Testis (tissue), 3 donors: Measurements from ENCODE around the gene CCDC93. TPM values are rescaled to one million over a fixed set of nuclear protein-coding genes. Genes with fewer than 3 reads are reported as not detected.
"Not testable (repeated sequence)": the region's sequence is repeated elsewhere in the genome, so short reads cannot be mapped to it uniquely, and the experiment has no call there.

Experiments
- DNase-seq: peaks from one replicate; pipeline ENCODE4 v3.0.0-alpha.2; 2019
- H3K27ac ChIP-seq, 2 donors: fragments of 200-600 bp; sonication (generic); one replicate each; pipeline ENCODE4 v1.5.1; 2019
- H3K27me3 ChIP-seq: fragments of 200-600 bp; sonication (generic); one replicate; pipeline ENCODE4 v1.5.1; 2019
- H3K36me3 ChIP-seq: fragments of 200-600 bp; sonication (generic); one replicate; pipeline ENCODE4 v1.5.1; 2017; ENCODE audit warnings: low read depth; ENCODE audit errors: missing control alignments
- H3K4me1 ChIP-seq: fragments of 200-600 bp; sonication (generic); one replicate; pipeline ENCODE4 v1.5.1; 2019
- H3K4me3 ChIP-seq, 2 donors: fragments of 200-600 bp; sonication (generic); one replicate each; pipeline ENCODE4 v1.5.1; 2017 to 2019
- H3K9me3 ChIP-seq: fragments of 200-600 bp; sonication (generic); one replicate; pipeline ENCODE4 v1.5.1; 2017
- POLR2A ChIP-seq: fragments of 450-650 bp; IDR thresholded peaks from one replicate; pipeline ENCODE4 v1.6.1; 2017; ENCODE audit warnings: antibody characterized with exemption, mild to moderate bottlenecking, moderate library complexity
- WGBS, 2 donors: methylation state at CpG; one replicate each; pipeline ENCODE4 v1.1.5; 2018; 5-methylcytosine and 5-hydroxymethylcytosine counted together
- intact Hi-C: fragments of 100-400 bp; cut with DNase I; formaldehyde crosslinking; loops from one replicate; pipeline ENCODE4 v1.15.1; 2023; ENCODE audit warnings: low total_unique reads
- polyA plus RNA-seq: library from polyadenylated mRNA; stranded (reverse); fragments of 350-450 nt; fragmentation: Illumina TruSeq; extraction: RNeasy Lipid Tissue Mini Kit (QIAGEN cat#74804); gene quantifications from one replicate; pipeline ENCODE4 v1.2.3, GENCODE V29; 2014; ENCODE audit warnings: low read depth, low replicate concordance; ENCODE audit not compliant: insufficient read depth
- total RNA-seq, 2 donors: library from RNA; depleted of rRNA; stranded (reverse); fragments of >200 nt; gene quantifications; one replicate each; pipeline ENCODE4 v1.2.3, GENCODE V29; 2016
- TF ChIP-seq, protein P1 (sequence below), 3 experiments: fragments of 450-650 bp in 2 of 3; fragments of 200-600 bp in 1 of 3; sonication (generic) in 1 of 3; IDR thresholded peaks; one replicate each; pipeline ENCODE4 v1.5.1; 2016 to 2019; ENCODE audit warnings: antibody characterized with exemption in 3 of 3, mild to moderate bottlenecking in 2 of 3, moderate library complexity in 1 of 3

The CCDC93 gene
- total and polyA plus RNA-seq, 3 donors from 2014 or later: 44.4 to 82.3 (median 61.6) TPM

DNA sequence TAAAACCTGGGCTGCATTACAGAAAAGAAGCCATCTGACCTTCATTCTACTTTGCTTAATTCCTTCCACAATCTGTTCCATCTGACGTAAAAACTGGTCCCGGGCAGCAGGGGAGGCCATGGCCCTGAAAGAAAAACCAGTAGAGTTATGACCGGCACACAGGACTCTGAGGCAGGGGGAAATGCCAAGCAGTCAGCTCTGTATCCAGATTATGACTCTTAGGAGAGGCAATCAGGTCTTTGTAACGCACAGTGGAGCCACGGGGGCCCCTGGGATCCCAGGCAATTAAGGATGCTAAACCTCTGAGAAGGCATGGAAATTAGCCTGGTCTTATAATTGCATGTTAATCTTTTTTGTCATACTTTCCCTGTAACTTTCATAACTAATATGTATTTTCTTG lies 78.4 kb downstream of the CCDC93 start:
- H3K36me3 ChIP-seq: no peaks in the 10 kb centered on the region
- WGBS, 2 donors: 85 to 89% methylated on average over 5 of the region's 5 CpGs
- DNase-seq: no peak
- H3K4me1 ChIP-seq: peaks cover 8% of the 10 kb centered on the region
- H3K9me3 ChIP-seq: no peaks in the 10 kb centered on the region
- intact Hi-C loops: no loop called here
- no peak for TF ChIP-seq POLR2A
- TF ChIP-seq, protein P1, sequence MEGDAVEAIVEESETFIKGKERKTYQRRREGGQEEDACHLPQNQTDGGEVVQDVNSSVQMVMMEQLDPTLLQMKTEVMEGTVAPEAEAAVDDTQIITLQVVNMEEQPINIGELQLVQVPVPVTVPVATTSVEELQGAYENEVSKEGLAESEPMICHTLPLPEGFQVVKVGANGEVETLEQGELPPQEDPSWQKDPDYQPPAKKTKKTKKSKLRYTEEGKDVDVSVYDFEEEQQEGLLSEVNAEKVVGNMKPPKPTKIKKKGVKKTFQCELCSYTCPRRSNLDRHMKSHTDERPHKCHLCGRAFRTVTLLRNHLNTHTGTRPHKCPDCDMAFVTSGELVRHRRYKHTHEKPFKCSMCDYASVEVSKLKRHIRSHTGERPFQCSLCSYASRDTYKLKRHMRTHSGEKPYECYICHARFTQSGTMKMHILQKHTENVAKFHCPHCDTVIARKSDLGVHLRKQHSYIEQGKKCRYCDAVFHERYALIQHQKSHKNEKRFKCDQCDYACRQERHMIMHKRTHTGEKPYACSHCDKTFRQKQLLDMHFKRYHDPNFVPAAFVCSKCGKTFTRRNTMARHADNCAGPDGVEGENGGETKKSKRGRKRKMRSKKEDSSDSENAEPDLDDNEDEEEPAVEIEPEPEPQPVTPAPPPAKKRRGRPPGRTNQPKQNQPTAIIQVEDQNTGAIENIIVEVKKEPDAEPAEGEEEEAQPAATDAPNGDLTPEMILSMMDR (IDR thresholded peaks at IDR 0.05): no peak
- no peak overlapping the region for H3K27ac ChIP-seq
- H3K27me3 ChIP-seq: no peaks in the 10 kb centered on the region
- H3K4me3 ChIP-seq: no peak overlapping the region

GRCh38 chr2:117933884-117934354 lies 80.0 kb downstream of the CCDC93 start:
- no peak overlapping the region for H3K27ac ChIP-seq
- peaks cover 8% of the 10 kb centered on the region for H3K4me1 ChIP-seq
- no peak overlapping the region for H3K4me3 ChIP-seq
- no peaks in the 10 kb centered on the region for H3K27me3 ChIP-seq
- intact Hi-C loops: no loop called here
- TF ChIP-seq, protein P1 (IDR thresholded peaks at IDR 0.05): no peak
- TF ChIP-seq POLR2A: no peak
- no peaks in the 10 kb centered on the region for H3K9me3 ChIP-seq
- WGBS, 2 donors: 57 to 68% methylated on average over 5 of the region's 5 CpGs
- no peak for DNase-seq
- no peaks in the 10 kb centered on the region for H3K36me3 ChIP-seq

DNA sequence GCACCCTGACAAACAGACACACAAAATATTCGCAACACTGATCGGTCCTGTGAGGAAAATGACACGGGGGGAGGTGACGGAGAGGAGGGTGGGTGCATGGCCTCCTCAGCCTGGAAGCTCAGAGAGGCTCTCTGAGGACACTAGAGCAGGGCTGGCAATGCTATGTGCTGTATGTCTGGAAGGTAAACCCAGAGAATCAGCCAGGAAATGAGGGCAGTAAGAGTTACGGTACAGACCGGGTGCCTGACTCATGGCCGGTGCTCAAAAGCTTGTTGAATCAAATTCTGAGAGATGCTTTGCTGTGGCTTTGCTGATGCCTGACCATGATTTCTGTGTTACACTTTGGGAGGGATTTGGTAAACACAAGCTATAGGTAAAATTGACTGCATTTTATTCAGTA lies 81.9 kb downstream of the CCDC93 start:
- 93 to 98% methylated on average over 7 of the region's 7 CpGs for WGBS, 2 donors
- Histone ChIP-seq H3K4me1 (peaks cover 6% of the 10 kb centered on the region), H3K4me3 (no peak overlapping the region), H3K27me3 (no peaks in the 10 kb centered on the region), H3K27ac (no peak overlapping the region), H3K36me3 (no peaks in the 10 kb centered on the region), H3K9me3 (no peaks in the 10 kb centered on the region)
- DNase-seq: no peak
- TF ChIP-seq, protein P1 (IDR thresholded peaks at IDR 0.05): no peak
- no peak for TF ChIP-seq POLR2A
- intact Hi-C loops: no loop called here

DNA sequence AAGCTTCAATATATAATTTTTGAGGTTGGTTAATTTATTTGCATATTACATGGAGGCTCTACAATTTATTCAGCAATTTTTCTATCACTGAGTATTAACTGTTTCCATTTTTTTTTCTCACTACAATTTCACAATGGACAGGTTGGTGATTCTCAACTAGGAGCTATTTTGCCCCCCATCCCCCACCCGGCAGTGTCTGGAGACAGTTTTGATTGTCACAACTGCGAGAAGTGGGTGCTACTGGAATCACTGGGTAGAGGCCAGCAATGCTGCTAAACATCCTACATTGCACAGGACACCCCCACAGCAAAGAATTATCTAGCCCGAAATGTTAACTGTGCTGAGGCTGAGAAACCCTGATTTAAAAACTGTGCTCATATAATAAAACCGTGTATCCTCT lies 82.6 kb downstream of the CCDC93 start:
- no peak for DNase-seq
- Histone ChIP-seq H3K27ac (no peak overlapping the region), H3K4me1 (no peaks in the 10 kb centered on the region), H3K9me3 (no peaks in the 10 kb centered on the region), H3K4me3 (no peak overlapping the region), H3K36me3 (no peaks in the 10 kb centered on the region), H3K27me3 (no peaks in the 10 kb centered on the region)
- WGBS, 2 donors: 93 to 97% methylated on average over 4 of the region's 4 CpGs
- no peak for TF ChIP-seq POLR2A
- TF ChIP-seq, protein P1 (IDR thresholded peaks at IDR 0.05): no peak
- intact Hi-C loops: no loop called here

DNA sequence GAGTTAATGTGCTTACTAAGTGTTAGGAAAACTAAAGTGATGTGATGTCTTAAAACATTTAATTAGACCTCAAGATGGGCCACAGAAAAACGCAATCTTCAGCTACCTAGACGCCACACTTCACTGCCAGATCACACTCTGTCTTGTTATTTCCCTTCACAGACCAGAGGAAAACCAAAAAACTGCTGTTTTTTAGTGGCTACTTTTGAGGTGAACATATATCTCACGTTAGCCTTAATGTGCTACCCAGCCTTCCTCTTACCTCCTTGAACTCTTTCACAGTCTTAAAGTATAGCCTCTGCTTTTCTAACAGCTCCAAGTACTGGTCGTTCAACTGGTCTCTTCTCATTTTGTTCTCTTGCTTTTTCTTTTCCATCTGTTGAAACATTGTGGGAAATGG lies 83.1 kb downstream of the CCDC93 start:
- H3K27me3 ChIP-seq: no peaks in the 10 kb centered on the region
- intact Hi-C loops: no loop called here
- WGBS, 2 donors: 89 to 93% methylated on average over 4 of the region's 4 CpGs

DNA sequence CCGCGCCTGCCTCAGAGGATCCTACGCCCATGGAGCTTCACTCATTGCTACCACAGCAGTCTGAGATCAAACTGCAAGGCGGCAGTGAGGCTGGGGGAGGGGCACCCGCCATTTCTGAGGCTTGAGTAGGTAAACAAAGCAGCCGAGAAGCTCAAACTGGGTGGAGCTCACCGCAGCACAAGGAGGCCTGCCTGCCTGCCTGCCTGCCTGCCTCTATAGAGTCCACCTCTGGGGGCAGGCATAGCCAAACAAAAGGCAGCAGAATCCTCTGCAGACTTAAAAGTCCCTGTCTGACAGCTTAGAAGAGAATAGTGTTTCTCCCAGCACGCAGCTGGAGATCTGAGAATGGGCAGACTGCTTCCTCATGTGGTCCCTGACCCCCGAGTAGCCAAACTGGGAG lies 90.4 kb downstream of the CCDC93 start:
- H3K36me3 ChIP-seq, intact Hi-C loops, H3K27me3 ChIP-seq, DNase-seq, H3K4me1 ChIP-seq, H3K27ac ChIP-seq, H3K4me3 ChIP-seq, H3K9me3 ChIP-seq: not testable (repeated sequence)
- WGBS, 2 donors: 89 to 96% methylated on average over 4 to 9 of the region's 9 CpGs

More for the DNA sequence above, 83.1 kb downstream of the CCDC93 start:
- Histone ChIP-seq H3K4me3 (no peak overlapping the region), H3K9me3 (no peaks in the 10 kb centered on the region), H3K4me1 (no peaks in the 10 kb centered on the region), H3K27ac (no peak overlapping the region), H3K36me3 (no peaks in the 10 kb centered on the region)
- TF ChIP-seq, protein P1 (IDR thresholded peaks at IDR 0.05): no peak
- TF ChIP-seq POLR2A: no peak
- DNase-seq: no peak
